Muscle of arm (tissue), 14 donors: Measurements from ENCODE around the gene RRP9. TPM values are rescaled to one million over a fixed set of nuclear protein-coding genes. Genes with fewer than 3 reads are reported as not detected.
A peak's percentile ranks its signal among the peaks of the same experiment; 100 is the strongest.
"Not testable (repeated sequence)": the region's sequence is repeated elsewhere in the genome, so short reads cannot be mapped to it uniquely, and the experiment has no call there.

ENCODE experiments used
- DNase-seq: peaks from one replicate; pipeline ENCODE4 v3.0.0-alpha.2; 2013
- long read RNA-seq, 11 donors: transcript quantifications; one replicate each; lab custom pipeline, GENCODE V29; 2026
- polyA plus RNA-seq, 12 donors: library from polyadenylated mRNA; unstranded; fragments of 120-200 nt; gene quantifications; one replicate each; pipeline ENCODE4 v1.2.1, GENCODE V29; 2013; ENCODE audit not compliant: insufficient read length in 12 of 12

RRP9 gene, protein sequence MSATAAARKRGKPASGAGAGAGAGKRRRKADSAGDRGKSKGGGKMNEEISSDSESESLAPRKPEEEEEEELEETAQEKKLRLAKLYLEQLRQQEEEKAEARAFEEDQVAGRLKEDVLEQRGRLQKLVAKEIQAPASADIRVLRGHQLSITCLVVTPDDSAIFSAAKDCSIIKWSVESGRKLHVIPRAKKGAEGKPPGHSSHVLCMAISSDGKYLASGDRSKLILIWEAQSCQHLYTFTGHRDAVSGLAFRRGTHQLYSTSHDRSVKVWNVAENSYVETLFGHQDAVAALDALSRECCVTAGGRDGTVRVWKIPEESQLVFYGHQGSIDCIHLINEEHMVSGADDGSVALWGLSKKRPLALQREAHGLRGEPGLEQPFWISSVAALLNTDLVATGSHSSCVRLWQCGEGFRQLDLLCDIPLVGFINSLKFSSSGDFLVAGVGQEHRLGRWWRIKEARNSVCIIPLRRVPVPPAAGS
- 10 to 100 TPM in 11 of 12 donors, not detected in 1; 11.2 to 15.6 (median 13.9) TPM for polyA plus RNA-seq
- long read RNA-seq, donor 1, transcript RRP9-201 (15 exons, 1,578 nt), result major isoform, 5 of 5 reads
- long read RNA-seq, donor 1, partial matches to known transcripts, result 0 of 5 reads
- long read RNA-seq, donor 1, other reads (novel, unspliced or antisense), result 0 of 5 reads
- long read RNA-seq, donor 2, partial matches to known transcripts, result 0 of 2 reads
- long read RNA-seq, donor 2, other reads (novel, unspliced or antisense), result 0 of 2 reads
- long read RNA-seq, donor 3, partial matches to known transcripts, result 0 of 1 reads
- long read RNA-seq, donor 3, other reads (novel, unspliced or antisense), result 0 of 1 reads
- long read RNA-seq, donor 4, partial matches to known transcripts, result 0 of 1 reads
- long read RNA-seq, donor 4, other reads (novel, unspliced or antisense), result 0 of 1 reads
- long read RNA-seq, donor 5, transcript RRP9-201 (15 exons, 1,578 nt), result major isoform, 8 of 8 reads
- long read RNA-seq, donor 5, partial matches to known transcripts, result 0 of 8 reads
- long read RNA-seq, donor 5, other reads (novel, unspliced or antisense), result 0 of 8 reads
- long read RNA-seq, donor 6, result 0 reads
- long read RNA-seq, donor 7, partial matches to known transcripts, result 0 of 2 reads
- long read RNA-seq, donor 7, other reads (novel, unspliced or antisense), result 0 of 2 reads
- long read RNA-seq, donor 8, partial matches to known transcripts, result 6 of 7 reads
- long read RNA-seq, donor 8, other reads (novel, unspliced or antisense), result 0 of 7 reads
- long read RNA-seq, donor 9, partial matches to known transcripts, result 0 of 2 reads
- long read RNA-seq, donor 9, other reads (novel, unspliced or antisense), result 0 of 2 reads
- long read RNA-seq, donor 10, transcript RRP9-201 (15 exons, 1,578 nt), result major isoform, 5 of 5 reads
- long read RNA-seq, donor 10, partial matches to known transcripts, result 0 of 5 reads
- long read RNA-seq, donor 10, other reads (novel, unspliced or antisense), result 0 of 5 reads
- long read RNA-seq, donor 11, partial matches to known transcripts, result 0 of 2 reads
- long read RNA-seq, donor 11, other reads (novel, unspliced or antisense), result 0 of 2 reads

GRCh38 chr3:51941798-51942602, at the start of gene RRP9, which contains the start of gene PARP3:
RRP9 (minus strand) TSS chr3:51941904; CDS start chr3:51941867, 37 bp downstream.
PARP3 (plus strand) TSS chr3:51942363; CDS start chr3:51943356, 993 bp downstream.
- peak; percentile 100 for DNase-seq

GRCh38 chr3:51990501-51990971, 48.8 kb upstream of the RRP9 start:
- DNase-seq, result not testable (repeated sequence)

DNA sequence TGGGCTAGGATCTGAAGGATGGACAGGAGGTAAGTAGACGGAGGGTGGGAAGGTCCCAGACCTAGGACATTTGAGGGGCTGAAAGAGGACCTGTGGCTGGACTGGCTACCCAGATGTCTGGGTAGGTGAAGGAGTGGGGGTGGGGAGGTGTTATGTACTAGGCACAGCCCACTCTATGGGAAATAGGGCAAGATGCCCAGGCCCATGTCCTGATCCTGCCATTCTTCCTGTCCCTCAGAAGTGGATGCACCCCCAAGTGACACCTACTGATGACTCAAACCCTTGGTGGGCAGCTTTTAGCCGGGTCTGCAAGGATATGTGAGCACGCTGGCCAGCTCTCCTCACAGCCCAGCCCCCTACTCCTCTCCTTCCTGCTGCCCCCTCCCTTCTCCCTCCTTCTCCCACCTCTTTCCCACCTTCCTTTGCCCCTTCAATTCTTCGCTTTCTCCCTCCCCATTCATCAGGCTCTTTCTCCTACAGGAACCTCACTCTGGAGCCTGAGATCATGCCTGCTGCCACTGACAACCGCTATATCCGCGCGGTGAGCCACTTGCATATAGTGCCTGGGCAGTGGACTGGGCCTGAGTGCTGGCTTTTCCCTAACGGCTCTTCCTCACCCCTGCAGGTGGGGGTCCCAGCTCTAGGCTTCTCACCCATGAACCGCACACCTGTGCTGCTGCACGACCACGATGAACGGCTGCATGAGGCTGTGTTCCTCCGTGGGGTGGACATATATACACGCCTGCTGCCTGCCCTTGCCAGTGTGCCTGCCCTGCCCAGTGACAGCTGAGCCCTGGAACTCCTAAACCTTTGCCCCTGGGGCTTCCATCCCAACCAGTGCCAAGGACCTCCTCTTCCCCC, 46.8 kb upstream of the RRP9 start:
- no peak for DNase-seq

DNA sequence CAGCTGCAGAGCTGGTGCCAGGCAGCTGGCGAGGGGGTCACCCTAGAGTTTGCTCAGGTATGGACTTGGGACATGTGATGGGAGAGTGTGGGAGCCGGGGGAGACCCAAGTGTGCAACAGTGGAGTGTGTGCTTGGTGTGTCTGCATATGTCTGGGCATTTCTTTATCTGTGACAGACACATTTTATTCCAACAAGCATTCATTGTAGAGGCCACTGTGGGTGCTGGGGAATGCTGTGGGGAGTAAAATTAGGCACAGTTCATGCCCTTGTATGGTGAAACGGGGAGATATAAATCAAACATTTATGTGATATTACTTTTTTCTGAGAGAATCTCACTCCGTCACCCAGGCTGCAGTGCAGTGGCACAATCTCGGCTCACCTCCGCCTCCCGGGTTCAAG, 45.9 kb upstream of the RRP9 start:
- DNase-seq, result no peak

DNA sequence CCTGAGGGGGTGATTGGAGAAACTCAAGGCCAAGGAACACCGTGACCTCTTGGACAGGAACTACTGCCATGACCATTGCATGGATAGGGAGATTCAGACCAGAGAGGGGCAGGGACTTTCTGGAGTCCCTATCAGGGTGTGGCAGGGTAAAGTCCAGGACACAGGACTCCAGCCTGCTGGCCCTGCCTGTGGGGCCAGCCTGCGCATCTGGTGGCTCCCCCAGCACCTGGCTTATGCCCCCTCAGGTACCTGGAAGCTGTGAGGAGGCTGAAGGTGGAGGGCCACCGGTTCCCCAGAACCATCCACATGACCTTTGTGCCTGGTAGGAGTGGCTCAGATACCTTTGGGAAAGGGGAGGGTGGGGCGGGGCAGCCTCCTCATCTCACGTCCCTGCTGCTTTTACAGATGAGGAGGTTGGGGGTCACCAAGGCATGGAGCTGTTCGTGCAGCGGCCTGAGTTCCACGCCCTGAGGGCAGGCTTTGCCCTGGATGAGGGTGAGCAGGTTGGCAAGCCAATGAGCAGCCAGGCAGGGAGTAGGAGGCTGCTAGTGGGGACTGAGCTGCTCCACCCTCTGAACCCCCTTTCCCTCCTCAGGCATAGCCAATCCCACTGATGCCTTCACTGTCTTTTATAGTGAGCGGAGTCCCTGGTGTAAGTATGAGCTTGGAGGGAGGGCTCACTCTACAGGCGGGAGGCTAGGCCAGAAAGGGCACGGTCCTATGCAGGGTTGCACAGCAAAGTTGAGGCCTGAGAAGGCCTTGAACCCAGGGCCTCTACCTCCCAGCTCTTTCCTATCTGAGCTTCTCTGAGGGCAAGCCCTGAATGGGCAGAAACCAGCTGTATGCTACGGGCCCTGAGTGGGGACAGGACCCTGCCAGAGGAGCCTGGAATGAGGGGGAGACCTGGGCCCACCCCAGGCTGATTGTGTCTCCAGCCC, 44.6 kb upstream of the RRP9 start:
- no peak for DNase-seq

- no peak for DNase-seq
These were observed 43.4 kb upstream of the RRP9 start for GRCh38 chr3:51985063-51985462.

GRCh38 chr3:51984269-51984647, 42.6 kb upstream of the RRP9 start:
- no peak for DNase-seq

DNA sequence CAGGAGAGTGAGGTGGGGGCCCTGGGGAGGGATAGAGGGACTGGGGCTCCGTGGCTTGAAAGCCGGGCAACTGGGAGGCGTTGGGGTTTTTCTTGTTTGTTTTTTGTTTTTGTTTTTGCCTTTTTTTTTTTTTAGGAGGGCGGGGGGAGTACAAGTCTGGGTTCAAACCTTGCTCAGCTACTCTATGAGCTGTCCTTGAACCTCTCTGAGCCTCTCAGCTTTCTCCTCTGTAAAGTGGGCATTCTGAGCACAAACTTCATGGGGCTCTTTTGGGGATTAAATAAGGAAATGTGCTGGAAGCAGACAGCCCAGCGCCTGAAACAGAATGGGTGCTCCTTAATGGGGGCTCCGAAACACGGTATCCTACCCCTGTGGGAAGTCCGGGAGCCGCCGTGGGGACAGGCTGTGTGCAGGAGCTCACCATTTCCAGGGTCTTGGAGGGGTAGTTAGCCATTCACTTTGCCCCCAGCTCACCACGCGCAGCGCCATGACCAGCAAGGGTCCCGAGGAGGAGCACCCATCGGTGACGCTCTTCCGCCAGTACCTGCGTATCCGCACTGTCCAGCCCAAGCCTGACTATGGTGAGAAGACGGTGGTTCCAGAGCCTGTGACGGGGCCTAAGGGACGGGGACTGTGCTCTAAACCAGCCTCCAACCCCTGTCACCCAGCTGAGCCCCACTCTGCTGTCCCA, 42.0 kb upstream of the RRP9 start:
- no peak for DNase-seq

DNA sequence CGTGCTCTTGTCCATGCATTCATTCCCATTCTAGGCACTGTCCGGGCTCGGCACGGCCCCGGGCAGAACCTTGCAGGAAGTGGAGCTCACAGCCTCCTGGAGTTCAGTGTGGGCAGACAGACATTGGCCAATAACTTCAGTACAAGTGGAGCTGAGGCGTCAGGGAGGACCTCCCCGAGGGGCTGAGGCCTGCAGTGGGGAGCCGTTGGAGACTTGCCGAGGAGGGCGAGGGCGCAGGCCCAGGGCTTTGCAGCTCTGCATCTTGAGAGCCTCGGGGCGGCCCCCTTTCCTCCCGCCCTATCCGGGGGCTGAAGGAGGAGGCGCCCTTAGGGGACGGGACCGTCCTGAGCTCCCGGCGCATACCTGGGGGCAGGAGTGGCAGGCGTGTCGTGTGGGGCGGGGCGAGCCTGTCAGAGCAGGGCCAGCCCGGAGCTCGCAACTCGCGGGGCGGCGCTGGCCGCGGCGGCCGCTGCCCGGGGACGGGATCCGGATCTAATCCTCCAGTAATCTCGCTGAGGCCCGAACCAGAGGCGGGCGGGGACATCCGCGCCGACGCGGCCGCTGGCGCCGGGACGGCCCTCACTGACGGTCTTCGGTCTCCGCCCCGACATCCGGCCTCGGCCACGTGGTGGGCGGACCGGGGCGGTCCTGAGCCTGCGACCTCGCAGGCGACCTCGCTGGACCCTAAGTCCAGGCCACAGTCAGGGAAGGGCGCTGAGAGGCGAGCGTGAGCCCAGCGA, 41.3 kb upstream of the RRP9 start, which contains the start of gene ACY1:
Gene ACY1, plus strand, starts transcription at position 698 of the 740 bp plus-strand sequence. CDS start 530 bp downstream, outside the sequence.
- DNase-seq, result peak; percentile 88

DNA sequence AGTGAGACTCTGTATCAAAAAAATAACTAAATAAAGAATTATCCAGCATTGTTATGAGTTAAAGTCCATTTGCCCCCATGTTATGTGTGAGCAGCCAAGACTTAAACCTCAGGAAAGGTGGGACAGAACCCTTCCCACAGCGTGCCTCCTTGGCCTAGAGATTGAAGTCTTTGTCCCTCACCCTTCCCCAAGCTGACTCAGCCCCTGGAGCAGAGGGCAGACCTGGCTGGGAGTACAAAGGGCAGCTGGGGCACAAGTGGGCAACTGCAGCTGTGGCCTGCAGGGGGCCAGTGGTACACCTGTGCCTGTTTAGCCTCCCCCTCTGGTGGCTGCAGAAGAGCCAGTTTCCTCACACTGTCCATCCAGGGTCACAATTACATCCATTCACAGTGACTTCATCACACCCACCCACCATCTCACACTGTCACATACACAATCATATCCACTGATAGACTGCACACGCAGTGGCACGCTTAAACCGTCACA, 40.7 kb upstream of the RRP9 start:
- DNase-seq, result no peak

GRCh38 chr3:51980253-51980652, 38.5 kb upstream of the RRP9 start:
- no peak for DNase-seq

DNA sequence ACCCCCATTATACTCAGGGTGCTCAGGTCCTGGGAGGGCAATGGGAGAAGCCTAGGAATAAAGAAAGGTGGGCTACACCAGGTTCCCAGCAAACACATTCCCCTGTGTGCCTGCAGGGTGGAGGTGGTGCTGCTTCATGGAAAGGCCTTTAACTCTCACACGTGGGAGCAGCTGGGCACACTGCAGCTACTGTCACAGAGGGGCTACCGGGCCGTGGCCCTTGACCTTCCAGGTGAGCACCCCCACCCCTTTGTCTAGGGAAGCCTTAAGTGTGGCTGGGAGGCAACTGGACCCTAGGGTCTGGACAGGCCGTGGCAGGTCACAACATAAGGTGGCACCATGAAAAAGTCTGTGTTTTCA, 36.4 kb upstream of the RRP9 start:
- no peak for DNase-seq

DNA sequence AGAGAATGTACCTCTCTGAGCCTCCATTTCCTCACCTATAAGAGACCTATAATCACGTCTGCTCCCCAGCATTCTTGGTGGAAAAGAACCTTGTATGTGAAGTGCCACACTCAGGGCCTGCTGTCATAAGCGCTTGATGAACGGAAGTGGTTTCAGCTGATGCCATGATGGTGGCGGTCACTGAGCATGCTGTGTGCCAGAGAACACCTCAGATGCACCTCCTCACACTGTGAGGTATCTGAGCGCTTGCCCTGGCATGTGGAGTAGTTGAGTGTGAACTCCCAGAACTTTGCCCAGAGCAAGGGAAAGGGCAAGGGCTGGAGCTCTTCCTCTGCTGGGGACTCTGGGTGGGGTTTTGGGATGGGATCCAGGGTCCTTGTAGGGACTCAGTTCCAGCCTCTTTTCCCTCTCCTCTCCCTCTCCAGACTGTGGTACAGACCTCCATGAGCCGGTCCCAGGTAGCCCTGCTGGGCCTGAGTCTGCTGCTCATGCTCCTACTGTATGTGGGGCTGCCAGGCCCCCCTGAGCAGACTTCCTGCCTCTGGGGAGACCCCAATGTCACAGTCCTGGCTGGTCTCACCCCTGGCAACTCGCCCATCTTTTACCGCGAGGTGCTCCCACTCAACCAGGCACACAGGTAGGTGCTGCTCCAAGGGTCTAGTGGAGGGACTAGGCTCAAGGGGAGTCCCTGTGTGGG, 35.9 kb upstream of the RRP9 start:
- DNase-seq, result no peak

GRCh38 chr3:51975852-51976549, 34.3 kb upstream of the RRP9 start:
- peak; percentile 54 for DNase-seq
